Uterus (tissue), 2 donors: ENCODE measurements around the gene RHOBTB1.

Source experiments
- CTCF ChIP-seq, 4 experiments: fragments of 200-600 bp in 2 of 4; fragments of 450-650 bp in 2 of 4; sonication (generic) in 2 of 4; IDR thresholded peaks; one replicate each; pipeline ENCODE4 v1.5.1; 2016 to 2019; ENCODE audit warnings: antibody characterized with exemption in 4 of 4, mild to moderate bottlenecking in 2 of 4, moderate library complexity in 1 of 4
- POLR2A ChIP-seq, 2 donors: fragments of 450-650 bp; IDR thresholded peaks; one replicate each; pipeline ENCODE4 v1.6.1; 2016; ENCODE audit warnings: antibody characterized with exemption in 2 of 2, mild to moderate bottlenecking in 1 of 2, moderate library complexity in 1 of 2

- TF ChIP-seq CTCF (IDR thresholded peaks at IDR 0.05) (no peak), POLR2A (IDR thresholded peaks at IDR 0.05) (no peak)
Measured at GRCh38 chr10:60979667-60980104, 35.7 kb upstream of the RHOBTB1 start.
